Karpas-422 (cell line): ENCODE measurements around the gene GAK. TPM values are rescaled to one million over a fixed set of nuclear protein-coding genes. Genes with fewer than 3 reads are reported as not detected.

Source experiments
- DNase-seq: peaks from one replicate; pipeline ENCODE4 v3.0.0-alpha.2; 2015
- H2AFZ ChIP-seq: fragments of 200-600 bp; sonication (generic); 2 replicates; pipeline ENCODE4 v1.6.1; 2014; ENCODE audit warnings: antibody characterized with exemption, low read length, mixed read lengths
- H3K27ac ChIP-seq: fragments of 200-600 bp; sonication (generic); 2 replicates; pipeline ENCODE4 v1.5.1; 2014; ENCODE audit warnings: mild to moderate bottlenecking, low read length, moderate library complexity
- H3K27me3 ChIP-seq: fragments of 200-600 bp; sonication (generic); 2 replicates; pipeline ENCODE4 v1.6.1; 2014; ENCODE audit warnings: low read length, mixed read lengths
- H3K36me3 ChIP-seq: fragments of 200-600 bp; sonication (generic); 2 replicates; pipeline ENCODE4 v1.6.1; 2014; ENCODE audit warnings: low read length, mixed read lengths; ENCODE audit not compliant: insufficient read depth
- H3K4me1 ChIP-seq: fragments of 200-600 bp; sonication (generic); 2 replicates; pipeline ENCODE4 v1.6.1; 2014; ENCODE audit warnings: mild to moderate bottlenecking, low read length, mixed read lengths
- H3K4me2 ChIP-seq: fragments of 200-600 bp; sonication (generic); 2 replicates; pipeline ENCODE4 v1.6.1; 2014; ENCODE audit warnings: low read length, low read depth, mild to moderate bottlenecking; ENCODE audit not compliant: poor library complexity, severe bottlenecking
- H3K4me3 ChIP-seq: fragments of 200-600 bp; sonication (generic); 2 replicates; pipeline ENCODE4 v1.5.1; 2014; ENCODE audit warnings: mild to moderate bottlenecking, antibody characterized with exemption, low read length, mixed read lengths
- H3K79me2 ChIP-seq: fragments of 200-600 bp; sonication (generic); 2 replicates; pipeline ENCODE4 v1.6.1; 2014; ENCODE audit warnings: mild to moderate bottlenecking, low read length, mixed read lengths
- H3K9ac ChIP-seq: fragments of 200-600 bp; sonication (generic); 2 replicates; pipeline ENCODE4 v1.6.0; 2014; ENCODE audit warnings: low read length
- H3K9me2 ChIP-seq: fragments of 200-600 bp; sonication (generic), shearing (Covaris generic); replicated peaks from 2 replicates; pipeline ENCODE4 v1.6.0; 2014; ENCODE audit warnings: mild to moderate bottlenecking, low read length, moderate library complexity; ENCODE audit not compliant: insufficient read depth
- H3K9me3 ChIP-seq: fragments of 300-700, 200-600 bp; sonication (generic); 2 replicates; pipeline ENCODE4 v1.6.1; 2014; ENCODE audit warnings: low read length, mixed read lengths
- H4K20me1 ChIP-seq: fragments of 200-600 bp; sonication (generic); 2 replicates; pipeline ENCODE4 v1.6.1; 2014; ENCODE audit warnings: mild to moderate bottlenecking, antibody characterized with exemption, low read length, low read depth; ENCODE audit not compliant: insufficient read depth
- total RNA-seq: library from RNA; depleted of rRNA; stranded (reverse); fragments of >200 nt; shearing (Covaris generic); gene quantifications from 2 replicates; pipeline ENCODE4 v1.2.3, GENCODE V29; 2014; ENCODE audit warnings: low replicate concordance

GAK gene
- total RNA-seq, 1 experiment from 2014 or later: 48.8 TPM

DNA sequence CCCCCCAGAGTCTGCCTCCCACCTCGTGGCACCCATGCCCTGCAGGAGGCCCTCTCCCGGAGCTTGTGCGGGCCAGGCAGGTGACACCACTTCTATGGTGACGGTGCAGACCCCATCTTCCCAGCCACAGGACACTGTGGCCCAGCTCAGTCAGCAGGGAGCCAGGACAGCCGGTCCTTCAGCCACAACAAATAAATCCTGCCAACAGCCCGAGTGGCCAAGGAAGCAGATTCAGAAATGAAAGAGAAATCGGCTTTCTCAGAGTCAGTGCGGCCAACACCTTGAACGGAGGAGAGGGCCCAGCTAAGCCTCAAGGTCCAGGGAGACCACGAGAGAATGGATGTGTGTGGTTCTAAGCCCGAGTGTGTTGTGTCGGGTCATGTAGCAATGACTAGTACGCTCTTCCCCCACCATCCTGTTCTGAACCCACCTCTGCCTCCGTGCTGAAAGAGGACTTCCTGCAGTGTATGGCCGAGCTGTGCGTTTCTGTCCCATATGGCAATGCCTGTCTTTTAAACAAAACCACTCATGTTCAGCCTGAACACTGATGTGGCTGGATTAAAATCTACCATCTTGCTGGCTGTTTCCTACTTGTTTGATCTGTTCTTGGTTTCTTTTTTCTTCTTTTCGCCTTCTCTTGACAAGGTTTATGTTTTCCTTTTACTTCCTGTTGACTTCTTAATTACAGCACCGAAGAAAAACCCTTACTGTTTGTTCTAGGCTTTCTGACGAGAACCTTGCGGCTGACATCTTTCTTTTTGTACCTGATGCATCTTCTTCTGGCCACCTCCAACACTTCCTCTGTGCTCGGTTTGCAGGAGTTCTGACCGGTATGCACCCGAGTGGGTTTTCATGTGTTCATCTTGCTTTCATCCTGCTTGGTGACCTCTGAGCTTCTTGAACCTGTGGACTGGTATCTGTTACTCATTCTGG lies 53.1 kb downstream of the GAK start:
- H3K4me1 ChIP-seq: no peaks in the 10 kb centered on the region
- no peaks in the 10 kb centered on the region for H3K9me2 ChIP-seq
- no peak overlapping the region for H3K4me2 ChIP-seq
- H2AFZ ChIP-seq: no peak overlapping the region
- H3K27ac ChIP-seq: no peak overlapping the region
- H3K4me3 ChIP-seq: no peak overlapping the region
- no peaks in the 10 kb centered on the region for H3K9me3 ChIP-seq
- no peaks in the 10 kb centered on the region for H3K79me2 ChIP-seq
- H4K20me1 ChIP-seq: no peaks in the 10 kb centered on the region
- DNase-seq: no peak
- no peaks in the 10 kb centered on the region; the same call in none of the 2 replicates for H3K36me3 ChIP-seq
- no peaks in the 10 kb centered on the region for H3K27me3 ChIP-seq
- no peak overlapping the region for H3K9ac ChIP-seq

DNA sequence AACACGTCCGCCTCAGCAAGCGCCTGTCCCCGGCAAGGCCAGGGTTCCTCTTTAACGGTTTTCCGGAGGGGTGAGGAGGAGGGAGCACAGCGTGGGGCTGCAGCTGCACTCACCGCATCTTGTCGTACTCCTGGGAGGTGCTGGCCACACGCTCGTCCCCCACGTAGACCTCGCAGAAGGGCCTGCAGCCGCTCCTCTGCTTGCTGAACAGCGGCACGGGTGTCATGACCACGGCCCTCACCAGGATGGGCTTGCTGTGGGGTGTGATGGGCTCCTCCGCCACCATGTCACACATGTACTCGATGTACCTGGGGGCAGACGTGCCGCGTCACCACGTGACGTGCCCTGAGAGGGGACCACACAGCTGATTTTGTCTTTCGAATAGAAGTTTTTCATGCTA lies 54.6 kb downstream of the GAK start:
- Histone ChIP-seq H3K27ac (no peak overlapping the region), H4K20me1 (no peaks in the 10 kb centered on the region), H3K9ac (no peak overlapping the region), H2AFZ (no peak overlapping the region), H3K4me1 (no peaks in the 10 kb centered on the region), H3K4me3 (no peak overlapping the region), H3K4me2 (no peak overlapping the region), H3K79me2 (no peaks in the 10 kb centered on the region), H3K9me2 (no peaks in the 10 kb centered on the region), H3K27me3 (no peaks in the 10 kb centered on the region), H3K9me3 (no peaks in the 10 kb centered on the region), H3K36me3 (no peaks in the 10 kb centered on the region; the same call in none of the 2 replicates)
- no peak for DNase-seq

GRCh38 chr4:876780-877179 lies 55.3 kb downstream of the GAK start:
- DNase-seq: no peak

GRCh38 chr4:875818-876423 lies 56.2 kb downstream of the GAK start:
- no peak for DNase-seq
- Histone ChIP-seq H3K27me3 (no peaks in the 10 kb centered on the region), H3K79me2 (no peaks in the 10 kb centered on the region), H3K36me3 (no peaks in the 10 kb centered on the region; the same call in none of the 2 replicates), H3K4me3 (no peak overlapping the region), H3K4me1 (no peaks in the 10 kb centered on the region), H3K27ac (no peak overlapping the region), H3K9me3 (no peaks in the 10 kb centered on the region), H3K9ac (no peak overlapping the region), H3K9me2 (no peaks in the 10 kb centered on the region), H2AFZ (no peak overlapping the region), H3K4me2 (no peak overlapping the region), H4K20me1 (no peaks in the 10 kb centered on the region)

More at GRCh38 chr4:876780-877179, 55.3 kb downstream of the GAK start:
- no peaks in the 10 kb centered on the region; the same call in none of the 2 replicates for H3K36me3 ChIP-seq
- H3K4me1 ChIP-seq: no peaks in the 10 kb centered on the region
- no peak overlapping the region for H3K4me3 ChIP-seq
- no peak overlapping the region for H3K27ac ChIP-seq
- H3K27me3 ChIP-seq: no peaks in the 10 kb centered on the region
- H3K79me2 ChIP-seq: no peaks in the 10 kb centered on the region
- no peaks in the 10 kb centered on the region for H4K20me1 ChIP-seq
- no peak overlapping the region for H2AFZ ChIP-seq
- no peaks in the 10 kb centered on the region for H3K9me3 ChIP-seq
- no peak overlapping the region for H3K4me2 ChIP-seq
- H3K9ac ChIP-seq: no peak overlapping the region
- H3K9me2 ChIP-seq: no peaks in the 10 kb centered on the region

- no peak for DNase-seq
- no peak overlapping the region for H3K4me2 ChIP-seq
- H3K27ac ChIP-seq: no peak overlapping the region
Measured at GRCh38 chr4:874971-875817, 56.9 kb downstream of the GAK start.

GRCh38 chr4:874056-874455 lies 58.1 kb downstream of the GAK start:
- no peaks in the 10 kb centered on the region for H3K79me2 ChIP-seq
- H3K9me2 ChIP-seq: no peaks in the 10 kb centered on the region
- no peaks in the 10 kb centered on the region for H3K27me3 ChIP-seq
- H3K9ac ChIP-seq: no peak overlapping the region
- no peak overlapping the region for H3K4me3 ChIP-seq
- H3K27ac ChIP-seq: no peak overlapping the region
- no peak overlapping the region for H2AFZ ChIP-seq
- H3K4me2 ChIP-seq: no peak overlapping the region
- no peaks in the 10 kb centered on the region for H4K20me1 ChIP-seq
- no peaks in the 10 kb centered on the region for H3K9me3 ChIP-seq
- peaks cover 8% of the 10 kb centered on the region for H3K36me3 ChIP-seq
- no peak for DNase-seq
- H3K4me1 ChIP-seq: no peaks in the 10 kb centered on the region

More at GRCh38 chr4:874971-875817, 56.9 kb downstream of the GAK start:
- Histone ChIP-seq H2AFZ (no peak overlapping the region), H3K9me2 (no peaks in the 10 kb centered on the region), H3K9ac (no peak overlapping the region), H3K27me3 (no peaks in the 10 kb centered on the region), H3K79me2 (no peaks in the 10 kb centered on the region), H4K20me1 (no peaks in the 10 kb centered on the region), H3K4me1 (no peaks in the 10 kb centered on the region), H3K36me3 (peaks cover 7% of the 10 kb centered on the region), H3K4me3 (no peak overlapping the region), H3K9me3 (no peaks in the 10 kb centered on the region)

DNA sequence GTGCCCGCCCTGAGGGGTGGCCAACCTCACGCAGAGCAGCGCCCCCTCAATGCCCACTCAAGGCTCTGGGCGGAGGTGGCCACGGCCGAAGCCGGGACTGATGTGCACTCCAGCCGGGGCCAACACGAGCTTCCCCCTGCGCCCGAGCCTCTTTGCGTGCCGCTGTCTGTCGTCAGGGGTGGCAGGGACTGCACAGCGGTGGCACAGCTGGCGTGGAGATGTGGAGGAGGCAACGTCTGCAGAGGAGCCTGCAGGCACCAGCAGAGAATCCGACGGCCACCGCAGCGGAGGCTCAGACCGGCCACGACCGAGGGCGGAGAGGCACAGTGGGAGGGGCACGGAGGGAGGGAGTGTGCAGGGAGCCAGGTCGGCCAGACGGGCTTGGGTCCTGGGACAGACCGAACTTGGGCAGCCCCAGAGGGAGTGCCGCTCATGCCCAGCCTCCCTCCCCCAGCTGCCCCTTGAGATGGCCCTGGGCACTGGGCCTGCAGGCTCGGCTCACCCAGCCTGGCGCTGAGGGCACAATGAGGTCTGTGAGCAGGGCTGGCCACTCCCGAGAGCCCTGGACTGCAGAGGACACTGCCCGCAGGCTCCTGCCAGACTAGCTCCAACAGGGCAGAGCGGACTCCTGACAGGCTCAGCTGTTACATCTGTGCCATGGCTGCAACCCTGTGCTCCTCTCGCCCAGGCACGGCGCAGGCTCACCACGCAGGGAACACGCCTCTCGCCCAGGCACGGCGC lies 59.7 kb downstream of the GAK start:
- no peaks in the 10 kb centered on the region for H3K9me3 ChIP-seq
- H3K9me2 ChIP-seq: no peaks in the 10 kb centered on the region
- H3K27ac ChIP-seq: no peak overlapping the region
- H3K27me3 ChIP-seq: no peaks in the 10 kb centered on the region
- H2AFZ ChIP-seq: no peak overlapping the region
- no peak overlapping the region for H3K4me2 ChIP-seq
- H3K36me3 ChIP-seq: peaks cover 8% of the 10 kb centered on the region
- no peaks in the 10 kb centered on the region for H3K79me2 ChIP-seq
- H3K9ac ChIP-seq: no peak overlapping the region
- DNase-seq: no peak
- no peak overlapping the region for H3K4me3 ChIP-seq
- H3K4me1 ChIP-seq: no peaks in the 10 kb centered on the region
- H4K20me1 ChIP-seq: no peaks in the 10 kb centered on the region
